HCT116 (cell line): ENCODE data around the gene WNT2. TPM values are rescaled to one million over a fixed set of nuclear protein-coding genes. Genes with fewer than 3 reads are reported as not detected.

Source experiments
- ATAC-seq: fragments of 200-7000 bp; cut with Tn5 transposase; 2 replicates; pipeline ENCODE4 v1.9.1; 2020; ENCODE audit warnings: mild to moderate bottlenecking, moderate library complexity
- BruUV-seq: library from RNA; stranded (reverse); fragments of 400-500 nt; replicated peaks from 2 replicates; lab custom pipeline; 2021; lab: Mats Ljungman, UMichigan
- CTCF ChIA-PET: fragments of 300-600 bp; sonication (Branson Sonifier 250); formaldehyde crosslinking; loops from one replicate; lab custom pipeline; 2021; ENCODE audit warnings: antibody characterized with exemption; lab: Charles Lee
- POLR2A ChIA-PET: fragments of 300-600, 350-600 bp; sonication (Branson Sonifier 250); formaldehyde crosslinking; loops from one replicate; lab custom pipeline; 2021; ENCODE audit warnings: antibody characterized with exemption; lab: Charles Lee
- RAD21 ChIA-PET, 2 experiments: fragments of 300-600 bp; sonication (Branson Sonifier 250); formaldehyde crosslinking; loops; one replicate each; lab custom pipeline; 2023; ENCODE audit warnings: low total read pairs in 2 of 2; ENCODE audit not compliant: uncharacterized antibody in 2 of 2, unreplicated experiment in 2 of 2, low non-redundant PET in 1 of 2; lab: Charles Lee
- DNase-seq: peaks from one replicate; pipeline ENCODE4 v3.0.0-alpha.2; 2010; ENCODE audit warnings: low read depth, low spot score
- H2AFZ ChIP-seq: fragments of 200-600 bp; shearing (Covaris generic), sonication (generic); 2 replicates; pipeline ENCODE4 v1.6.1; 2017; ENCODE audit warnings: low read depth, mixed run types, mixed read lengths, antibody characterized with exemption, low read length; ENCODE audit not compliant: poor library complexity, severe bottlenecking
- H3K27ac ChIP-seq: 2 replicates; pipeline ENCODE4 v1.5.1; 2012; ENCODE audit warnings: low read depth, low read length
- H3K27me3 ChIP-seq: fragments of 200-600 bp; sonication (generic); 2 replicates; pipeline ENCODE4 v1.6.1; 2016; ENCODE audit warnings: mixed run types, low read length, mixed read lengths; ENCODE audit not compliant: insufficient read depth
- H3K36me3 ChIP-seq, 2 experiments: fragments of 200-500 bp in 1 of 2; fragments of 200-600 bp in 1 of 2; sonication (Bioruptor generic) in 1 of 2; sonication (generic) in 1 of 2; 2 replicates each; pipeline versions ENCODE4 v1.5.1 to v1.6.1; 2014 to 2016; ENCODE audit warnings: low read length in 2 of 2, inconsistent platforms in 1 of 2, mixed read lengths in 1 of 2, mixed run types in 1 of 2; ENCODE audit not compliant: insufficient read depth in 2 of 2, control insufficient read depth in 1 of 2
- H3K4me1 ChIP-seq, 2 experiments: fragments of 200-600 bp in 1 of 2; sonication (generic) in 1 of 2; 2 replicates each; pipeline versions ENCODE4 v1.5.1 to v1.6.1; 2012 to 2017; ENCODE audit warnings: low read length in 2 of 2, inconsistent platforms in 1 of 2, mild to moderate bottlenecking in 1 of 2, mixed read lengths in 1 of 2, mixed run types in 1 of 2, moderate library complexity in 1 of 2; ENCODE audit not compliant: insufficient read depth in 2 of 2, control insufficient read depth in 1 of 2
- H3K4me2 ChIP-seq: fragments of 200-600 bp; sonication (generic); 2 replicates; pipeline ENCODE4 v1.6.1; 2017; ENCODE audit warnings: mixed run types, low read length, mixed read lengths
- H3K4me3 ChIP-seq, 2 experiments: fragments of 200-600 bp in 1 of 2; sonication (generic) in 1 of 2; replicated peaks in 1 of 2; 2 replicates each; pipeline ENCODE4 v1.5.1; 2011 to 2016; ENCODE audit warnings: low read length in 2 of 2, control low read depth in 1 of 2, low read depth in 1 of 2, mild to moderate bottlenecking in 1 of 2, mixed read lengths in 1 of 2, mixed run types in 1 of 2
- H3K79me2 ChIP-seq: fragments of 200-600 bp; sonication (generic); 2 replicates; pipeline ENCODE4 v1.6.1; 2017; ENCODE audit warnings: mild to moderate bottlenecking, mixed run types, low read length, moderate library complexity, mixed read lengths; ENCODE audit not compliant: insufficient read depth
- H3K9ac ChIP-seq: fragments of 200-600 bp; sonication (generic); 2 replicates; pipeline ENCODE4 v1.6.1; 2016; ENCODE audit warnings: low read length, mixed read lengths
- H3K9me2 ChIP-seq: fragments of 200-600 bp; sonication (generic), shearing (Covaris generic); 2 replicates; pipeline ENCODE4 v1.6.1; 2017; ENCODE audit warnings: mixed run types, mild to moderate bottlenecking, moderate library complexity; ENCODE audit not compliant: insufficient read depth
- H3K9me3 ChIP-seq, 2 experiments: fragments of 200-500 bp in 1 of 2; fragments of 200-600 bp in 1 of 2; sonication (Bioruptor generic) in 1 of 2; sonication (generic) in 1 of 2; 2 replicates each; pipeline ENCODE4 v1.6.1; 2014 to 2017; ENCODE audit warnings: low read length in 2 of 2, mixed read lengths in 2 of 2, inconsistent platforms in 1 of 2, low read depth in 1 of 2, mild to moderate bottlenecking in 1 of 2, mixed run types in 1 of 2, moderate library complexity in 1 of 2; ENCODE audit not compliant: control insufficient read depth in 1 of 2, insufficient read depth in 1 of 2
- H4K20me1 ChIP-seq: fragments of 200-600 bp; sonication (generic), shearing (Covaris generic); 2 replicates; pipeline ENCODE4 v1.6.1; 2017; ENCODE audit warnings: mixed run types, mild to moderate bottlenecking, moderate library complexity; ENCODE audit not compliant: insufficient read depth
- CTCF ChIP-seq, 3 experiments: fragments of 200-600 bp in 1 of 3; sonication (generic) in 1 of 3; IDR thresholded peaks in 2 of 3; conservative IDR thresholded peaks in 1 of 3; 2 replicates each; pipeline ENCODE4 v1.5.1; 2012 to 2017; ENCODE audit warnings: low read depth in 2 of 3, low read length in 2 of 3, antibody characterized with exemption in 1 of 3, borderline replicate concordance in 1 of 3, control low read depth in 1 of 3, mild to moderate bottlenecking in 1 of 3, mixed read lengths in 1 of 3, mixed run types in 1 of 3, moderate library complexity in 1 of 3; ENCODE audit not compliant: insufficient read depth in 1 of 3
- EGR1 ChIP-seq: IDR thresholded peaks from 2 replicates; pipeline ENCODE4 v1.6.1; 2012; ENCODE audit warnings: low read depth
- EZH2phosphoT487 ChIP-seq: fragments of 200-600 bp; IDR thresholded peaks from 2 replicates; pipeline ENCODE4 v1.6.1; 2018; ENCODE audit warnings: antibody characterized with exemption, borderline replicate concordance
- FOSL1 ChIP-seq: IDR thresholded peaks from 2 replicates; pipeline ENCODE4 v1.6.1; 2012; ENCODE audit warnings: low read depth
- JUND ChIP-seq: IDR thresholded peaks from 2 replicates; pipeline ENCODE4 v1.6.1; 2012
- RAD21 ChIP-seq: IDR thresholded peaks from 2 replicates; pipeline ENCODE4 v1.6.1; 2012; ENCODE audit warnings: low read depth, mild to moderate bottlenecking
- SRF ChIP-seq: IDR thresholded peaks from 2 replicates; pipeline ENCODE4 v1.6.1; 2012; ENCODE audit warnings: low read depth
- ZFX ChIP-seq: fragments of 450-650 bp; IDR thresholded peaks from 2 replicates; pipeline ENCODE4 v1.6.1; 2017
- intact Hi-C: fragments of 100-400 bp; cut with micrococcal nuclease; formaldehyde crosslinking; loops from 2 replicates; pipeline ENCODE4 v1.10.0; 2022
- total RNA-seq: library from RNA; stranded (reverse); gene quantifications from one replicate; pipeline ENCODE4 v1.2.1, GENCODE V29; 2021; ENCODE audit not compliant: unreplicated experiment

WNT2 gene
- total RNA-seq, 1 experiment from 2014 or later, result 0.12 TPM

- no peak overlapping the region for H3K27ac ChIP-seq
- no peaks in the 10 kb centered on the region for H3K36me3 ChIP-seq
- no peak overlapping the region for H3K4me3 ChIP-seq
- no peak for DNase-seq
- no peaks in the 10 kb centered on the region for H3K9me3 ChIP-seq
- H3K79me2 ChIP-seq, result no peaks in the 10 kb centered on the region
- H3K4me2 ChIP-seq, result no peak overlapping the region
- no peak overlapping the region for H2AFZ ChIP-seq
- H3K4me1 ChIP-seq, result no peaks in the 10 kb centered on the region
- RAD21 ChIA-PET, result no interaction called here
- CTCF ChIA-PET, result interaction anchor here (1.0 to 1.1 kb wide), 2 partner anchors 8 to 403 kb away, joined by 4 read pairs; no protein-coding TSS in a partner anchor
- BruUV-seq, result no TSS peak
- no peak for ATAC-seq
- H3K9ac ChIP-seq, result no peak overlapping the region
- H3K9me2 ChIP-seq, result no peaks in the 10 kb centered on the region
- no peaks in the 10 kb centered on the region for H3K27me3 ChIP-seq
- H4K20me1 ChIP-seq, result no peaks in the 10 kb centered on the region
- intact Hi-C loops, result loop anchor here (5.0 to 10.0 kb wide), 3 partner anchors 74 to 839 kb away; no protein-coding TSS in a partner anchor
- POLR2A ChIA-PET, result no interaction called here
- no peak for TF ChIP-seq EGR1
- peak; percentile 58 for TF ChIP-seq RAD21
- peak; percentile 36 to 56 (median 52); a peak in 5 of 6 replicates for TF ChIP-seq CTCF (IDR thresholded peaks at IDR 0.05 in 2 of 3, conservative IDR thresholded peaks at IDR 0.05 in 1 of 3; ENCODE audit: borderline replicate concordance in 1 of 3, insufficient read depth in 1 of 3, low read depth in 2 of 3, low read length in 2 of 3)
- no peak for TF ChIP-seq SRF
- TF ChIP-seq JUND, result no peak
- TF ChIP-seq FOSL1, result no peak
- TF ChIP-seq ZFX, result no peak
- TF ChIP-seq EZH2phosphoT487, result no peak
- TF ChIP-seq, all 23 proteins: peak for 2
Measured at GRCh38 chr7:117312593-117313580, 10.0 kb downstream of the WNT2 start.
